ENCODE data around the gene C1QTNF7. TPM values are rescaled to one million over a fixed set of nuclear protein-coding genes. Genes with fewer than 3 reads are reported as not detected.
A peak's percentile ranks its signal among the peaks of the same experiment; 100 is the strongest.

C1QTNF7 gene
- total RNA-seq, 1 donor from 2014 or later, result not detected

DNA sequence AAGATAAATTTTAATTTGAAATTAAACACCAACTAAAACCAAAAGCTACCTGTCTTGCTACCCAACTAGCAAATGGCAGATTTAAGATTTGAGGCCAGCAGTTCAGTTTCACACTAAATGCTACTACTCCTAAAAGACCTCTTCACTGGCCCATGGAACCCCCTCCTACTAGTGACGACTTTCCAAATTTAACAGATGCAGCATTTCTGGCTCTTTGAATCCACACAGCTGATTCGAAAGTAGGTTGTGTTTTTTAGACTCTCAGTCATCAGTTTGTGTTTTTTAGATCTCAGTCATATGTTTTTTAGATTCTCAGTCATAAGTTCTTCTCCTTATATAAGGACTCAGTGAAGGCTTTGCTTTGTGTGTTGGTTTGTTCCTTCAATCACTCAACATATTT, 30.8 kb downstream of the C1QTNF7 start:
- DNase-seq (no peak), ATAC-seq (ENCODE audit: low read depth) (no peak)
- peaks cover 2% of the 10 kb centered on the region for H3K27me3 Mint-ChIP-seq
- no peaks in the 10 kb centered on the region for H3K36me3 Mint-ChIP-seq (ENCODE audit: low read depth)
- ChIA-PET CTCF (interaction anchor here (0.6 to 4.3 kb wide), 7 partner anchors 9 to 1804 kb away, joined by 3 to 92 read pairs (median 19); no protein-coding TSS in a partner anchor), POLR2A (no interaction called here)
- peaks cover 17% of the 10 kb centered on the region for H3K4me1 Mint-ChIP-seq
- H3K4me3 Mint-ChIP-seq, result no peak overlapping the region
- no peaks in the 10 kb centered on the region for H3K9me3 Mint-ChIP-seq
- TF ChIP-seq, protein P1, sequence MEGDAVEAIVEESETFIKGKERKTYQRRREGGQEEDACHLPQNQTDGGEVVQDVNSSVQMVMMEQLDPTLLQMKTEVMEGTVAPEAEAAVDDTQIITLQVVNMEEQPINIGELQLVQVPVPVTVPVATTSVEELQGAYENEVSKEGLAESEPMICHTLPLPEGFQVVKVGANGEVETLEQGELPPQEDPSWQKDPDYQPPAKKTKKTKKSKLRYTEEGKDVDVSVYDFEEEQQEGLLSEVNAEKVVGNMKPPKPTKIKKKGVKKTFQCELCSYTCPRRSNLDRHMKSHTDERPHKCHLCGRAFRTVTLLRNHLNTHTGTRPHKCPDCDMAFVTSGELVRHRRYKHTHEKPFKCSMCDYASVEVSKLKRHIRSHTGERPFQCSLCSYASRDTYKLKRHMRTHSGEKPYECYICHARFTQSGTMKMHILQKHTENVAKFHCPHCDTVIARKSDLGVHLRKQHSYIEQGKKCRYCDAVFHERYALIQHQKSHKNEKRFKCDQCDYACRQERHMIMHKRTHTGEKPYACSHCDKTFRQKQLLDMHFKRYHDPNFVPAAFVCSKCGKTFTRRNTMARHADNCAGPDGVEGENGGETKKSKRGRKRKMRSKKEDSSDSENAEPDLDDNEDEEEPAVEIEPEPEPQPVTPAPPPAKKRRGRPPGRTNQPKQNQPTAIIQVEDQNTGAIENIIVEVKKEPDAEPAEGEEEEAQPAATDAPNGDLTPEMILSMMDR (IDR thresholded peaks at IDR 0.05), result no peak
- no peak overlapping the region for H3K27ac Mint-ChIP-seq
- intact Hi-C loops (cut with micrococcal nuclease), result loop anchor here (5.0 to 10.0 kb wide), 2 partner anchors 414 to 671 kb away; no protein-coding TSS in a partner anchor

- DNase-seq (no peak), ATAC-seq (ENCODE audit: low read depth) (no peak)
- intact Hi-C loops (cut with micrococcal nuclease), result loop anchor here (5.0 to 10.0 kb wide), 2 partner anchors 415 to 672 kb away; no protein-coding TSS in a partner anchor
- no peaks in the 10 kb centered on the region for H3K9me3 Mint-ChIP-seq
- no peak overlapping the region for H3K27ac Mint-ChIP-seq
- TF ChIP-seq, protein P1 (IDR thresholded peaks at IDR 0.05), result no peak
- no peak overlapping the region for H3K4me3 Mint-ChIP-seq
- peaks cover 2% of the 10 kb centered on the region for H3K27me3 Mint-ChIP-seq
- ChIA-PET POLR2A (interaction anchor here (0.6 kb wide), 1 partner anchor 458 kb away, joined by 6 read pairs; no protein-coding TSS in a partner anchor), CTCF (interaction anchor here (3.5 to 4.3 kb wide), 2 partner anchors 225 to 1805 kb away, joined by 21 to 92 read pairs; no protein-coding TSS in a partner anchor)
- H3K4me1 Mint-ChIP-seq, result peaks cover 17% of the 10 kb centered on the region
- no peaks in the 10 kb centered on the region for H3K36me3 Mint-ChIP-seq (ENCODE audit: low read depth)
These were observed 31.9 kb downstream of the C1QTNF7 start for GRCh38 chr4:15459706-15460105.

GRCh38 chr4:15466596-15466995, 38.8 kb downstream of the C1QTNF7 start:
- POLR2A ChIA-PET, result no interaction called here
- no peaks in the 10 kb centered on the region for H3K36me3 Mint-ChIP-seq (ENCODE audit: low read depth)

GRCh38 chr4:15469402-15470127, 41.7 kb downstream of the C1QTNF7 start, which contains the start of gene CC2D2A:
CC2D2A (plus strand) TSS chr4:15469882; CDS start chr4:15475933, 6,051 bp downstream.
- ATAC-seq (ENCODE audit: low read depth) (no peak), DNase-seq (no peak)
- Mint-ChIP-seq H3K27me3 (peaks cover 8% of the 10 kb centered on the region), H3K4me1 (peaks cover 9% of the 10 kb centered on the region), H3K27ac (no peak within 1 kb of the TSS), H3K36me3 (ENCODE audit: low read depth) (no peaks in the 10 kb centered on the region), H3K4me3 (peak within 1 kb of the TSS; percentile 39), H3K9me3 (no peaks in the 10 kb centered on the region)
- ChIA-PET CTCF (interaction anchor here (1.5 kb wide), 1 partner anchor 12 kb away, joined by 4 read pairs; no protein-coding TSS in a partner anchor), POLR2A (interaction anchor here (0.6 kb wide), 1 partner anchor 233 kb away, joined by 5 read pairs; the partner anchor contains the start of gene BST1)
- intact Hi-C loops (cut with micrococcal nuclease), result no loop called here
- TF ChIP-seq, protein P1 (IDR thresholded peaks at IDR 0.05), result no peak

More at GRCh38 chr4:15466596-15466995, 38.8 kb downstream of the C1QTNF7 start:
- peaks cover 9% of the 10 kb centered on the region for H3K4me1 Mint-ChIP-seq
- no peaks in the 10 kb centered on the region for H3K9me3 Mint-ChIP-seq
- no peak for DNase-seq
- H3K27ac Mint-ChIP-seq, result no peak overlapping the region
- peaks cover 8% of the 10 kb centered on the region for H3K27me3 Mint-ChIP-seq
- ATAC-seq (ENCODE audit: low read depth), result no peak
- TF ChIP-seq, protein P1 (IDR thresholded peaks at IDR 0.05), result no peak
- intact Hi-C loops (cut with micrococcal nuclease), result no loop called here
- no peak overlapping the region for H3K4me3 Mint-ChIP-seq
- CTCF ChIA-PET, result no interaction called here

- POLR2A ChIA-PET, result interaction anchor here (0.6 kb wide), 1 partner anchor 233 kb away, joined by 5 read pairs; the partner anchor contains the start of gene BST1
- peaks cover 8% of the 10 kb centered on the region for H3K27me3 Mint-ChIP-seq
These were observed 42.3 kb downstream of the C1QTNF7 start for GRCh38 chr4:15470128-15470475.

More at GRCh38 chr4:15470128-15470475, 42.3 kb downstream of the C1QTNF7 start:
- Mint-ChIP-seq H3K27ac (no peak overlapping the region), H3K4me1 (peaks cover 9% of the 10 kb centered on the region), H3K4me3 (peak overlapping the region; percentile 39), H3K9me3 (no peaks in the 10 kb centered on the region), H3K36me3 (ENCODE audit: low read depth) (no peaks in the 10 kb centered on the region)
- intact Hi-C loops (cut with micrococcal nuclease), result no loop called here
- TF ChIP-seq, protein P1 (IDR thresholded peaks at IDR 0.05), result no peak
- DNase-seq (no peak), ATAC-seq (ENCODE audit: low read depth) (no peak)
- CTCF ChIA-PET, result interaction anchor here (1.5 kb wide), 2 partner anchors 13 to 239 kb away, joined by 3 to 4 read pairs; no protein-coding TSS in a partner anchor
